Activated T-helper 1 cell treated with anti-CD3 and anti-CD28 coated beads, Interleukin-2, amount 50 U/mL, for 16 hours (primary cell): ENCODE data around the gene BCL3.
"Not testable (repeated sequence)": the region's sequence is repeated elsewhere in the genome, so short reads cannot be mapped to it uniquely, and the experiment has no call there.

Source experiments
- DNase-seq, 2 donors: peaks; one replicate each; pipeline ENCODE4 v3.0.0-alpha.2; 2020; ENCODE audit warnings: low read depth in 1 of 2, low spot score in 1 of 2

BCL3 gene, protein sequence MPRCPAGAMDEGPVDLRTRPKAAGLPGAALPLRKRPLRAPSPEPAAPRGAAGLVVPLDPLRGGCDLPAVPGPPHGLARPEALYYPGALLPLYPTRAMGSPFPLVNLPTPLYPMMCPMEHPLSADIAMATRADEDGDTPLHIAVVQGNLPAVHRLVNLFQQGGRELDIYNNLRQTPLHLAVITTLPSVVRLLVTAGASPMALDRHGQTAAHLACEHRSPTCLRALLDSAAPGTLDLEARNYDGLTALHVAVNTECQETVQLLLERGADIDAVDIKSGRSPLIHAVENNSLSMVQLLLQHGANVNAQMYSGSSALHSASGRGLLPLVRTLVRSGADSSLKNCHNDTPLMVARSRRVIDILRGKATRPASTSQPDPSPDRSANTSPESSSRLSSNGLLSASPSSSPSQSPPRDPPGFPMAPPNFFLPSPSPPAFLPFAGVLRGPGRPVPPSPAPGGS

DNA sequence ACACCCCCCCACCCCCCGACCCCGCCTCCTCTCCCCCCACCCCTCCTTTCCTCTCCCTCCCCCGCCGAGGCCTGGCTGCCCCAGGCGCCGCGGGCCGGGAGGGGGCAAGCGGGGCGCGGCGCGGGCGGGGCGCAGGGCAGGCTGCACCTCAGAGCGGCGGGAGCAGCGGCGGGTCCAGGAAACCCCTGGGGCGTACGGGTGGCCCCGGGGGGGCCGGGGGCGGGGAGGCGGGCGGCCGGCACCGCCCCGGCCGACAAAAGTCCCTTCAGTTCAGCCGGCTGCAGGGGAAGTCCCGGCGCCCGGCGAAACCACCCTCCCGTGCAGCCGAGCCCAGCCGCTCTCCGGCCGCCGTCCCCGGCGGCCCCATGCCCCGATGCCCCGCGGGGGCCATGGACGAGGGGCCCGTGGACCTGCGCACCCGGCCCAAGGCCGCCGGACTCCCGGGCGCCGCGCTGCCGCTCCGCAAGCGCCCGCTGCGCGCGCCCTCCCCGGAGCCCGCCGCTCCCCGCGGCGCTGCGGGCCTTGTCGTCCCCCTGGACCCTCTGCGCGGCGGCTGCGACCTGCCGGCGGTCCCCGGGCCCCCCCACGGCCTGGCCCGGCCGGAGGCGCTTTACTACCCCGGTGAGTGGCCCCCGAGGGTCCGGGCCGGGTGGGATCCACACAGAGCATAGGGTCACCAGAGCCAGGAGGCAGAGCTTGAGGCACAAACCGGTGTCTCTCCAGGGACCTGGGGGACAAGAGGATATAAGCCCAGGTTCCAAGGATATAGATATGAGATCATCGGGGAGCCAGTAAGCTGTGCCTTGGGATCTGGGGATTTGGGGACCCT is at the start of gene BCL3:
Gene BCL3, plus strand, starts transcription at position 283 of the 829 bp plus-strand sequence. Its CDS starts 83 bp downstream, at position 366.
- DNase-seq: peak; percentile 28 to 72

DNA sequence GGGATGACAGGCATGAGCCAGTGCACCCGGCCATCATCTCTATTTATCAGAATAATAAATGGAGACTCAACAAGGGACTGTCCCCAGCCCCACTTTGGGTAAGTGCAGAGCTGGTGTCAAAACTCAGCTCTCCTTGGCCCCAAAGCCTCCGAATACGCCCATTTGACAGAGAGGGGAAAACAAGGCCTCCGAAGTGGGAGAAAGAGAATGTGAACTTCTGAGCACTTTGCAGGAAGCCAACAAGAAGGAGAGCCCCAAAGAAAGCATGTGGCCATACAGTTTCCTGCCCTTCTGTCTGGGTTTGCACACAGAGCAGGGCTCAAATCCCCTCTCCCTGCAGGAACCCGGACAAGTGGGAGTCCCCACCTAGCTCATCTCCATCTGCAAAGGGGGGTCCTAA is 48.0 kb upstream of the BCL3 start:
- no peak for DNase-seq

DNA sequence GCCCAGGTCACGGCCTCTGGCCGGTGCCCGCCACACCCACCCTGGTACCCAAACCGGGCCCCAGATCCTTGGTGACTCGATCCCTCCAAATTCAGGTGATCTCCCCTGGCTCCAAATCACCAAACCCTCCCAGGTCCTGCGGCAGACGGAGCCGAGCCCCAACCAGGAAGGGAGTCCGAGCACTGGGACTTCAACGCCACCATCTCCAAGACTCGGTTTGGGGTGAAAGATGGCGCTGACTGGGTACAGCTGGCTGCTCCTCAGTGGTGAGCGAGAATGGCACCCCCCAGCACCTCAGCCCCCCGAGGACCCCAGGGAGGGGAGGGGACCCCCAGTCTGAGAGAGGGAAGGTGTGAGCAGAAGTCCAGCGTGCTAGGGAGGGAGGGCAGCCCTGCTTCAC is 47.3 kb upstream of the BCL3 start:
- DNase-seq: no peak

DNA sequence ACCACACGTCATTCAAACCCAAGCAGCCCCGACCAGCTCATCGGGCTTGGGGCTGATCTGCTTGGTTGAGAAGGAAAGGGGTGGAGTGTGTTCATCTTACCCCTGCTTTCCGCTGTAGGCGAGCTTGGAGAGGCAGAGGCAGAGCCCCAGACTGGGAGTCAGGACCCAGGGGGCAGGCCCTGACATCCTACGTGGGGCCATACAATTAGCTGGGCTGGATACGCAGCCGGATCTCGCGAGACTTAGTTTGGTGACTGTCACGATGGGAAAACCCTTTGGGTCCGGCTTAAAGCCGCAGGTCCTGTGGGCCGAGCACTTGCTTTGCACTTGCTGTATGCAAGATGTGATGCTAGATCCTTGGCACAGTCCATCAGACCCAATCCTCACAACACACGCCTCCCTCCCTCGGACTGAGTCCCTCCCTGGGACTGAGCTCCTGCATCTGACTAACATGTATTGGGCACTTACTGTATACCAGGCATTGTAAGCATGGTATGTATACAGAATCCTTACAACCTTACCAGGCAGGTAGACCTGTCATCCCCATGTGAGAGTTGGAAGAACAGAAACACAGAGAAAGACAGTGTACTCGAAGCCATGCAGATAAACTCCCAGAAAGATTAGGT is 45.8 kb upstream of the BCL3 start:
- no peak for DNase-seq

DNA sequence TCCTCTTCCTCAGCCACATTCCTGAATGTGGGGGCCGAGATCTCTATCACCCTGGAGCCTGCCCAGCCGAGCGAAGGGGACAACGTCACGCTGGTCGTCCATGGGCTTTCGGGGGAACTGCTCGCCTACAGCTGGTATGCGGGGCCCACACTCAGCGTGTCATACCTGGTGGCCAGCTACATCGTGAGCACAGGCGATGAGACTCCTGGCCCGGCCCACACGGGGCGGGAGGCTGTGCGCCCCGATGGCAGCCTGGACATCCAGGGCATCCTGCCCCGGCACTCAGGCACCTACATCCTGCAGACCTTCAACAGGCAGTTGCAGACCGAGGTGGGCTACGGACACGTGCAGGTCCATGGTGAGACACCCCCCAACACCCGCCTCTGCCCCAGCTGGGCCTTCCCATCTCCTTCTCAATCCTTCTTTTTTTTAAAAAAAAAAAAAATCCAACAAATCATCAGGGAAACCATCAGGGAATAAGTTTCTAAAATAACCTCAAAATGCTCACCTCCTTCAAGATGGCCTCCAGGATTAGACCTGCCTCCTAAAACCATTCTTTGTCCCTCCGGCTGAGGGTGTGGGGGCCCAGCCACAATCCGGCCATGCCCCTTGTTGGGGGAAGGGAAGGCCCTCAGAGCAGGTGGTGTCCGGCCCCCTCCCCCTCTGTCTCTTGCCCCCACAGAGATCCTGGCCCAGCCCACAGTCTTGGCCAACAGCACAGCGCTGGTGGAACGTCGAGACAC is 45.0 kb upstream of the BCL3 start:
- DNase-seq: no peak

DNA sequence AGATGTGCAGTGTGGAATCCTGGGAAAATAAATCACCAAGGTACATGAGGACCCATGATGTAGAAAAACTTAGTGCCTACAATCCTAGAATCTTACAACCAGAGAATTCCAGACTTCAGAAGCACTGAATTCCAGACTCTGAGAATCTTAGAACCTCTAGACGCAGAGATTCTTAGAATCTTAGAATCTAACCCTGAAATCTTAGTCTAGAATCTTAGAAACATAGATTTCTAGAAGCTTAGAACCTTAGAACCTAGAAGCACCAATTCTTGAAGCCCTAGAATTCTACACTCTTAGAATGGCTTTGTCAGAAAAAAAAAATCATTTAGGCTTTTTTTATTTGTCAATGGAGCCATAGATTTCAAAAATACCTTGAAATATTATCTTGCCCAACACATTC is 43.5 kb upstream of the BCL3 start:
- DNase-seq: no peak

DNA sequence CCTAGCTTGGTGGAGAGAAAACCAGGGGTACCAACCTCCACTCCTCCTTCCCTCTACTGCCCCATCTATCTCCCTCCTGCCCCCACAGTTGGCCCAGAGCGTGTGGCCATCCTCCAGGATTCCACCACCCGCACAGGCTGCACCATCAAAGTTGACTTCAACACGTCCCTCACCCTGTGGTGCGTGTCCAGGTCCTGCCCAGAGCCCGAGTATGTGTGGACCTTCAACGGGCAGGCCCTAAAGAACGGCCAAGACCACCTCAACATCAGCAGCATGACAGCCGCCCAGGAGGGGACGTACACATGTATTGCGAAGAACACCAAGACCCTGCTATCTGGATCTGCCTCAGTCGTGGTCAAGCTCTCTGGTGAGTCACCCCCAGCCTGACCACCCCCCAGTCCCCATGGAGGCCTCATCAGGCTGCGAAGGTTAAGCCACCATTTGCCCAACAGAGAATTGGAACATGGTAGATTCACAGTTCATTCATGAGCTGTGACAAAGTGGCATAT is 43.0 kb upstream of the BCL3 start:
- no peak for DNase-seq

DNA sequence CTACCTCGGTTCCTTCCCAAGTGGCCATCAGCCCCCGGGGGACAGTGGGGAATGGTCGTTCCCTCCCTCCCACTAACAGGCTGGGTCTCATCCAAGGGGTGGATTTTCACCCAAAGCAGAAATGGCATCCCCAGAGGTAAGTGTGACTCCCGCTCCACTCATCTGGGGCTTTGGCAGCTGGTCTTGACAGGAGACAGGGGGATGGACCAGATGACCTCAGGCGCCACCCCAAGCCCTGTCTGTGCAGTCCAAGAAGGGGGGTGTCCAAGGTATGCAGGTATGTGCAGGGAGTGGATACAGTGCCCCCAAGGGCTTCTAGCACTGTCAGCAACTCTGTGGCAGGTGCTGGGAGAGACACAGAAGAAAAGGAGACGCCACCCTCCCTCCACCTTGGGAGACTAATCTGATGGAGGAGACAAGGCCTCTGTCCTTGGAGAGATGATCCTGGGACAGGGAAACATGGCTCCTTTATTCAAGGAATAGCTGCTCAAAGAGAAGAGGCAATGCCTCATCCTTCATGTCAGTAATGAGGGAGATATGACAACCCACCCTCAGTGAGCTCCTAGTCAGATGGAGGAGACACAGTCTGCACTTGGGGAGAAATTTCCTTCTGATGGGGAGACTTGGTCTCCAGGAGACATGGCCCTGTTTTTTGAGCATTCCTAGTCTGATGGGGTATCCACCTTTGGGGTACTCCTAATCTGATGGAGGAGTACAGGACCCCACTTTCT is 41.8 kb upstream of the BCL3 start:
- DNase-seq: no peak

DNA sequence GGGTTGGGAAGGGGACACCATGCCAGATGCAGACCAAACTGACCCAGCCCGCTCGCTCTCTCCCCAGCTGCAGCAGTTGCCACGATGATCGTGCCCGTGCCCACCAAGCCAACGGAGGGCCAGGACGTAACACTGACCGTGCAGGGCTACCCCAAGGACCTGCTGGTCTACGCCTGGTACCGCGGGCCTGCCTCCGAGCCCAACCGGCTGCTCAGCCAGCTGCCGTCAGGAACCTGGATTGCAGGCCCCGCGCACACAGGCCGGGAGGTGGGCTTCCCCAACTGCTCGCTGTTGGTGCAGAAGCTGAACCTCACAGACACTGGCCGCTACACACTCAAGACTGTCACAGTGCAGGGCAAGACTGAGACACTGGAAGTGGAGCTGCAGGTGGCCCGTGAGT is 40.7 kb upstream of the BCL3 start:
- DNase-seq: no peak

DNA sequence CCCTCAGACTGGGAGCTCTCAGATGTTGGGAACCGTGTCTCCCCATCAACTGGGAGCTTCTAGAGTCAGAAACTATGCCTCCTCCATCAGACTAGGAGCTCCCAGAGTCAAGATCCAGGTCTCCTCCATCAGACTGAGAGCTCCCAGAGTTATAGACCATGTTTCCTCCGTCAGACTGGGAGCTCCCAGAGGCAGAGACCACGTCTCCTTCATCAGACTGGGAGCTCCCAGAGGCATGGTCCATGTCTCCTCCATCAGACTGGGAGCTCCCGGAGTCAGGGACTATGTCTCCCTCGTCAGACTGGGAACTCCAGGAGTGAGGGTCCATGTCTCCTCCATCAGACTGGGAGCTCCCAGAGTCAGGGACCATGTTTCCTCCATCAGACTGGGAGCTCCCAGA is 39.6 kb upstream of the BCL3 start:
- no peak for DNase-seq

DNA sequence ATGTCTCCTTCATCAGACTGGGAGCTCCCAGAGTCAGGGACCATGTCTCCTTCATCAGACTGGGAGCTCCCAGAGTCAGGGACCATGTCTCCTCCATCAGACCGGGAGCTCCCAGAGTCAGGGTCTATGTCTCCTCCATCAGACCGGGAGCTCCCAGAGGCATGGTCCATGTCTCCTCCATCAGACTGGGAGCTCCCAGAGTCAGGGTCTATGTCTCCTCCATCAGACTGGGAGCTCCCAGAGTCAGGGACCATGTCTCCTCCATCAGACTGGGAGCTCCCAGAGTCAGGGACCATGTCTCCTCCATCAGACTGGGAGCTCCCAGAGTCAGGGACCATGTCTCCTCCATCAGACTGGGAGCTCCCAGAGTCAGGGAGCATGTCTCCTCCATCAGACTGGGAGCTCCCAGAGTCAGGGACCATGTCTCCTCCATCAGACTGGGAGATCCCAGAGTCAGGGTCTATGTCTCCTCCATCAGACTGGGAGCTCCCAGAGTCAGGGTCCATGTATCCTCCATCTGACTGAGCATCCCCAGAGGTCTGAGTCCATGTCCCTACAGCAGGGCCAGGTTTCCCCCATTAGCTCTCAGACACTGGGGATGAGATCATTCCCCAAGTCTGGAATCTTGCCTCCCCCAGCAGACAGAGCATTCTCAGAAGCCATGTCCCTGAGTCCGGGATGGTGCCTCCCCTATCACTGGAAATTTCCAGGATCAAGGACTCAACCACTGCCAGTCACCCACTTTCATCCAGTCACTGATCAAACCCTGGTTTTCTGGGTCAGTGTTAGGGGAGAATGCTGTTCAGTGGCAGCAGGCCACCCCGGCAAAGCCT is 38.9 kb upstream of the BCL3 start:
- not testable (repeated sequence) for DNase-seq

DNA sequence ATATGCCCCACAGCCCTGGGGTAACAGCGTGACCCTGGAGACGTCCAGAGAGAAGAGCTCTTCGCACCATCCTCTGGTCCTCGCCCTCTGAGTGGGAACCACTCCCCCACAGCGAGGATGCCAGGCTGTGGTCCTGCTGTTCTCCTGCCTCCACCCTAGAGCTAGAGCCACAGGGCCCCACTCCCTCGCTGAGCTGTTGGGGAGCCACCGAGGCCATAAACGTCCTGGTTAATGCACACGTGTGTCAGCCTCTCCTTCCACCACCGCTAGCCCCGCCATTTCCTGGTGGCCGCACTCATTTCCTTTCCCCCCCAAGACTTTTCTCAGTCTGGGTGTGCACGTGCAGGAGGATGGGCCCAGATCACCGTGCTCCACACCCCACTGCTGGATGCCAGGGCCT is 38.0 kb upstream of the BCL3 start:
- no peak for DNase-seq

DNA sequence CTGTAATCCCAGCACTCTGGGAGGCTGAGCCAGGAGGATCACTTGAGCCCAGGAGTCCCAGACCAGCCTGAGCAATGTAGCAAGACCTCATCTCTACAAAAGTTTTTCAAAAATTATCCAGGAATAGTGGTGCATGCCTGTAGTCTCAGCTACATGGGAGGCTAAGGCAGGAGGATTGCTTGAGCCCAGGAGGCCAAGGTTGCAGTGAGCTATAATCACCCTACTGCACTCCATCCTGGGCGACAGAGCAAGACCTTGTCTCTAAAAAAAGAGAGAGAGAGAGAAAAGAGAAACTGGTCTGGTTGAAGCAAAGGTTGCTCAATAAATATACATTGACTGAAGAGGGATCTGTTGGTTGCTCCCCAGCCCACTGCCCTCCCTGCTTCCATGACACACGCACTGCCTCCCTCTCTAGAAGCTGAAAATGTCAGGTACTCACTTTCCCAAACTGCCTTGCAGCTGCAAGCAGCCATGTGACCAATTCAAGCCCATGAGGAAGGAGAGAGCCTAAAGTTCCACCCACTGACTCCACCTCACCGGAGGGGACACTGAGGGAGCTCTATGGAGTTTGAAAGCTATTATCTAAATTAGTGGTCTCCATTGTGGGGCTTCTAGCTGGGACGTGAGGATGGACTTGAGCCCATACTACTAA is 35.5 kb upstream of the BCL3 start:
- DNase-seq: no peak

DNA sequence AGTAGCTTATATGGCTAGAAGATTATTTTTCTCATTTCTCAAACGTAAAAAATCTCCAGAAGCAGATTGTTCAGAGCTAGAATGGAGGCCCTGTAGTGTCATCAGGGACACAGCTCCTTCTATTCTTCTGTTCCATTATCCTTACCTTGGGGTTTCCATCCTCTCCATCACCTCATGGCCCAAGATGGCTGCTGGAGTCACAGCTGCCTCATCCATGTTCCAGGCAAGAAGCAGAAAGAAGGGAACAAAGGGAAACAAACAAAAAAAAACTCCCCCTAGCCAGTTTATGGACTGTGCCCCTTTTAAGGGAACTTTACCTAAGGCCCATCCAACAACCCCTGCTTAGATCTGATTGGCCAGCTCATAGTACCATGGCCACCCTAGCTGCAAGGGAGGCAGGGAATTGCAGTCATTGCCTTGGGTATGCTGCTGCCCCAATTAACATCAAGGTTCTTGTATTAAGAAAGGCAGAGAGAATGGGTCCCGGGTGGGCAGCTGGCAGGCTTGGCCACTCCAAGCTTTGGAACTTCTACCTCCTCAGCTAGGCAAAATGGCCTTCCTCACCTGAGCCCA is 33.8 kb upstream of the BCL3 start:
- no peak for DNase-seq

DNA sequence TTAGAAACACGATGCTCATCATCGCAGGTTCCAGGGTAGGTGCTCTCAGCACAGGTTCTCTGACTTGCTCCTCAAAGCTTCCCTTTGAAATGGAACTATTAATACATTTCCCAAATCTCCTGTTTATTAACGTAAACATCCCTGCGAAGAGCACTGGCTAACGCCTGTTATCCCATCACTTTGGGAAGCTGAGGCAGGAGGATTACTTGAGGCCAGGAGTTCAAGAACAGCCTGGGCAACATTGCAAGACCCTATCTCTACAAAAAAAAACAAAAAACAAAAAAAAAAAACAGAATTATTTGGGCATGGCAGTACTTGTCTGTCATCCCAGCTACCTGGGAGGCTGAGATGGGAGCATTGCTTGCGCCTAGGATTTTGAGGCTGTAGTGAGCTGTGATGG is 30.9 kb upstream of the BCL3 start:
- no peak for DNase-seq

DNA sequence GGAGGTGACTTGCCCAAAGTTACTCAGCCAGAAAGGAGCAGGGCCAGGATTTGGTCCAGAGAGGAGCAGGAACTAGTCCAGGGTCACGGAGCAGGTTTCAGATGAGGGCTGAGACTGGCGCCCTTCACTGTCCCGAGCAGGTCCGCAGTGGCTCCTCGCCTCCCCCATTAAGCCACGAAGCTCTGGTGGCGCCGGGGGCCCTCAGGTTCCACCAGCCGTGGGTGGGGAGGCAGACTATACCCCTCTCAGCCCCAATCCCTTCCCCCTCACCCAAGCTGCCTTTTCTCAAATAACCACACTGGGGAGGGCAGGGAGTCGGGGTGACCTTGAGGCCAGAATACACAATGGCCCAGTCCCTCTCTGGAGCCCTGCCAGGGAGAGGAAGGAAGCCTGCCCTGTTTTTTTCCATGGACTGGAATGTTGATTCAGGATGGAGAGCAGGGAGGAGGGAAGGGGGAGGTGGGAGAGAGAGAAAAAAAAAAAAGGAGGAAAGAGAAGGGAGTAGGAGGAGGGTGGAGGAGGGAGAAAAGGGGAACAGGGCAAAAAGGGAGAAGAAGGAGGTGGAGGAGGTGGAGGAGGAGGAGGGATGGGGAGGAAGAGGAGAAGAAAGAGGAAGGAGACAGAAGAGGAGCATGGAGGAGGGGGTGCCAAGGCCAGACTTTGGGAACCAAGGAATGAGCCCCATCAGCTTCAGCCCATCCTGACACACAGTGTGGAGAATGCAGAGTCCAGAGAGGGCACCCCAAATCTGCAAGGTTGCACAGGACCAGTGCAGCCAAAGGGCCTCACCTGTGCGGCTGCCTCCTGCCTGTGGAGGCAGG is 29.9 kb upstream of the BCL3 start:
- no peak for DNase-seq

DNA sequence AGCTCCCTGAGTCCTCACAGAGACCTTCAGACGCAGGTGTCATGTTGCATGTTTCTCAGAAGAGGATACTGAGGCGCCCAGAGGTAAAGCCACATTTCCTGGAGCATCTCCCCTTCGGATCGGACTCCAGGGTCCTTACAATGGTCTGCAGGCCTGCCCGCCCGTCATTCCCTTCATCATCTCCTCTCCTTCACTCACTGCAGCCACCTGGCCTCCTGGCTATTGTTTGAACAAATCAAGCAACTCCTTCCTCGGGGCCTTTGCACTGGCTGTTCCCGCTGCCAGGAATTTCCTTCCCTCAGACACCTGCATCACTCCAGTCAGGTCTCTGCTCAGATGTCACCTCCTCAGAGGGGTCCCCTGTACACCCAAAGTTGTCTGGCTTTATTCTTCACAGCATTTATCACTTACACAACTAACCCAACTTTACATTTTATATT is 29.2 kb upstream of the BCL3 start:
- DNase-seq: no peak

DNA sequence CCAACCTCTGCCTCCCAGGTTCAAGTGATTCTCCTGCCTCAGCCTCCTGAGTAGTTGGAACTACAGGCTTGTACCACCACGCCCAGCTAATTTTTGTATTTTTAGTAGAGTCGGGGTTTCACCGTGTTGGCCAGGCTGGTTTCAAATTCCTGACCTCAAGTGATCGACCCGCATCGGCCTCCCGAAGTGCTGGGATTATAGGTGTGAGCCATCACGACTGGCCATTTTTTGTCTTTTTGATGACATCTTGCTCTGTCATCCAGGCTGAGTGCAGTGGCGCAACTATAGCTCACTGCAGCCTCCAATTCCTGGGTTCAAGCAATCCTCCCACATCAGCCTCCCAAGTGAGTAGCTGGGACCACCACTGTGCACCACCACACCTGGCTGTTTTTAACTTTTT is 28.1 kb upstream of the BCL3 start:
- not testable (repeated sequence) for DNase-seq
